HEK293 (cell line): ENCODE measurements around the gene RABAC1.

Experiments
- CTCF ChIA-PET: fragments of 350-600 bp; formaldehyde crosslinking; extraction: SDS; loops from one replicate; lab custom pipeline; 2021; ENCODE audit warnings: antibody characterized with exemption; lab: Yijun Ruan, JAX
- POLR2A ChIA-PET: fragments of 300-600 bp; formaldehyde crosslinking; extraction: SDS; loops from one replicate; lab custom pipeline; 2020; ENCODE audit warnings: antibody characterized with exemption, inconsistent platforms; lab: Yijun Ruan, JAX
- H3K27ac ChIP-seq: fragments of 200-500 bp; sonication (Bioruptor generic); 2 replicates; pipeline ENCODE4 v1.5.1; 2014; ENCODE audit warnings: low read depth, low read length, control low read depth, inconsistent platforms; ENCODE audit errors: extremely low read depth
- H3K36me3 ChIP-seq, 2 experiments: fragments of 200-500 bp in 1 of 2; sonication (Bioruptor generic) in 1 of 2; 1 replicate in 1 of 2; 2 replicates in 1 of 2; pipeline ENCODE4 v1.5.1; 2014 to 2017; ENCODE audit warnings: inconsistent platforms in 2 of 2, low read length in 2 of 2; ENCODE audit not compliant: control insufficient read depth in 2 of 2, insufficient read depth in 1 of 2
- H3K4me1 ChIP-seq: fragments of 200-500 bp; sonication (Bioruptor generic); 2 replicates; pipeline ENCODE4 v1.5.1; 2014; ENCODE audit warnings: mild to moderate bottlenecking, low read length, inconsistent platforms; ENCODE audit not compliant: control insufficient read depth, insufficient read depth
- H3K4me3 ChIP-seq: 2 replicates; pipeline ENCODE4 v1.5.1; 2011; ENCODE audit warnings: low read depth, mild to moderate bottlenecking, control low read depth, low read length, moderate library complexity
- H3K9me3 ChIP-seq: fragments of 200-500 bp; sonication (Bioruptor generic); 2 replicates; pipeline ENCODE4 v1.5.1; 2014; ENCODE audit warnings: low read depth, low read length, inconsistent platforms; ENCODE audit not compliant: control insufficient read depth, insufficient read depth
- ELK4 ChIP-seq: IDR thresholded peaks from 2 replicates; pipeline ENCODE4 v1.6.1; 2011; ENCODE audit warnings: mild to moderate bottlenecking, low read depth, low read length, borderline replicate concordance
- KLF7 ChIP-seq: fragments of 450-650 bp; formaldehyde crosslinking; IDR thresholded peaks from 2 replicates; pipeline ENCODE4 v1.5.1; 2016; ENCODE audit warnings: missing biosample characterization, missing genetic modification characterization, borderline replicate concordance
- PRDM1 ChIP-seq: fragments of 450-650 bp; formaldehyde crosslinking; IDR thresholded peaks from 2 replicates; pipeline ENCODE4; 2016; ENCODE audit warnings: missing biosample characterization, missing genetic modification characterization
- PRDM4 ChIP-seq: fragments of 450-650 bp; formaldehyde crosslinking; IDR thresholded peaks from 2 replicates; pipeline ENCODE4 v1.5.1; 2017; ENCODE audit warnings: missing biosample characterization, missing genetic modification characterization
- SP2 ChIP-seq: fragments of 450-650 bp; formaldehyde crosslinking; IDR thresholded peaks from 2 replicates; pipeline ENCODE4 v1.5.1; 2016; ENCODE audit warnings: missing biosample characterization, missing genetic modification characterization
- ZFHX2 ChIP-seq: fragments of 450-650 bp; formaldehyde crosslinking; conservative IDR thresholded peaks from 2 replicates; pipeline ENCODE4 v1.5.1; 2016; ENCODE audit warnings: missing biosample characterization, missing genetic modification characterization
- ZNF148 ChIP-seq: fragments of 450-650 bp; formaldehyde crosslinking; IDR thresholded peaks from 2 replicates; pipeline ENCODE4 v1.5.0; 2017; ENCODE audit warnings: missing biosample characterization, missing genetic modification characterization, borderline replicate concordance
- ZNF157 ChIP-seq: fragments of 450-650 bp; formaldehyde crosslinking; IDR thresholded peaks from 2 replicates; pipeline ENCODE4 v1.5.1; 2016; ENCODE audit warnings: missing biosample characterization, missing genetic modification characterization
- ZNF274 ChIP-seq, 2 experiments: fragments of 200-500 bp in 1 of 2; fragments of 450-650 bp in 1 of 2; sonication (Bioruptor generic) in 1 of 2; formaldehyde crosslinking in 1 of 2; IDR thresholded peaks; 2 replicates each; pipeline versions ENCODE4 v1.5.1 to v1.6.1; 2014 to 2016; ENCODE audit warnings: borderline replicate concordance in 1 of 2, inconsistent platforms in 1 of 2, low read length in 1 of 2, missing biosample characterization in 1 of 2, missing genetic modification characterization in 1 of 2
- ZNF354C ChIP-seq: fragments of 450-650 bp; formaldehyde crosslinking; IDR thresholded peaks from 2 replicates; pipeline ENCODE4 v1.5.1; 2016; ENCODE audit warnings: missing biosample characterization, missing genetic modification characterization, low read depth, borderline replicate concordance
- ZNF398 ChIP-seq: fragments of 450-650 bp; formaldehyde crosslinking; IDR thresholded peaks from 2 replicates; pipeline ENCODE4 v1.5.1; 2017; ENCODE audit warnings: missing biosample characterization, missing genetic modification characterization
- ZNF596 ChIP-seq: fragments of 450-650 bp; IDR thresholded peaks from 2 replicates; pipeline ENCODE4 v1.5.0; 2018; ENCODE audit warnings: missing biosample characterization, mild to moderate bottlenecking, missing genetic modification characterization, moderate library complexity
- TF ChIP-seq, protein P1 (sequence below): fragments of 450-650 bp; formaldehyde crosslinking; optimal IDR thresholded peaks from 2 replicates; pipeline ENCODE3; 2016; ENCODE audit warnings: missing biosample characterization, mild to moderate bottlenecking, missing genetic modification characterization
- TF ChIP-seq, protein P2 (sequence below): fragments of 450-650 bp; IDR thresholded peaks from 2 replicates; pipeline ENCODE4 v1.5.1; 2018; ENCODE audit warnings: missing biosample characterization, missing genetic modification characterization
- TF ChIP-seq, protein P3 (sequence below): fragments of 450-650 bp; formaldehyde crosslinking; IDR thresholded peaks from 2 replicates; pipeline ENCODE4 v1.5.1; 2016; ENCODE audit warnings: missing biosample characterization, missing genetic modification characterization
- TF ChIP-seq, protein P4 (sequence below): fragments of 450-650 bp; formaldehyde crosslinking; IDR thresholded peaks from 2 replicates; pipeline ENCODE4 v1.5.1; 2016; ENCODE audit warnings: missing biosample characterization, missing genetic modification characterization

Gene RABAC1

GRCh38 chr19:41997121-41997850 is 38.2 kb upstream of the RABAC1 start:
- H3K27ac ChIP-seq = no peak overlapping the region
- H3K4me3 ChIP-seq = no peak overlapping the region
- ChIA-PET CTCF (interaction anchor here (0.6 to 2.5 kb wide), 11 partner anchors 8 to 290 kb away, joined by 3 to 23 read pairs (median 4); no protein-coding TSS in a partner anchor), POLR2A (interaction anchor here (0.5 to 0.9 kb wide), 3 partner anchors 26 to 179 kb away, joined by 3 read pairs; partner anchors contain the start of gene ZNF574)
- no peaks in the 10 kb centered on the region for H3K9me3 ChIP-seq
- H3K36me3 ChIP-seq = no peaks in the 10 kb centered on the region
- peaks cover 9% of the 10 kb centered on the region for H3K4me1 ChIP-seq
- TF ChIP-seq ZNF274 (IDR thresholded peaks at IDR 0.05; ENCODE audit: low read length) (no peak), ZNF274 (tag by site-specific recombination; IDR thresholded peaks at IDR 0.05; ENCODE audit: borderline replicate concordance) (no peak), ZNF157 (tag by site-specific recombination) (no peak), PRDM1 (tag by site-specific recombination) (peak; percentile 87), KLF7 (tag by site-specific recombination) (peak; percentile 64), ZNF148 (no peak), ELK4 (no peak), ZNF398 (tag by site-specific recombination) (peak; percentile 85), PRDM4 (tag by site-specific recombination) (0 out of 2 replicates have a peak, but pooled peaks have one; percentile 8), ZFHX2 (tag by site-specific recombination) (peak; percentile 80), ZNF596 (tag by site-specific recombination) (peak; percentile 76), ZNF354C (tag by site-specific recombination) (no peak), SP2 (tag by site-specific recombination) (peak; percentile 55)
- TF ChIP-seq, protein P1, sequence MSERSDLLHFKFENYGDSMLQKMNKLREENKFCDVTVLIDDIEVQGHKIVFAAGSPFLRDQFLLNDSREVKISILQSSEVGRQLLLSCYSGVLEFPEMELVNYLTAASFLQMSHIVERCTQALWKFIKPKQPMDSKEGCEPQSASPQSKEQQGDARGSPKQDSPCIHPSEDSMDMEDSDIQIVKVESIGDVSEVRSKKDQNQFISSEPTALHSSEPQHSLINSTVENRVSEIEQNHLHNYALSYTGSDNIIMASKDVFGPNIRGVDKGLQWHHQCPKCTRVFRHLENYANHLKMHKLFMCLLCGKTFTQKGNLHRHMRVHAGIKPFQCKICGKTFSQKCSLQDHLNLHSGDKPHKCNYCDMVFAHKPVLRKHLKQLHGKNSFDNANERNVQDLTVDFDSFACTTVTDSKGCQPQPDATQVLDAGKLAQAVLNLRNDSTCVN (tag by site-specific recombination) = peak; percentile 55
- TF ChIP-seq, protein P2, sequence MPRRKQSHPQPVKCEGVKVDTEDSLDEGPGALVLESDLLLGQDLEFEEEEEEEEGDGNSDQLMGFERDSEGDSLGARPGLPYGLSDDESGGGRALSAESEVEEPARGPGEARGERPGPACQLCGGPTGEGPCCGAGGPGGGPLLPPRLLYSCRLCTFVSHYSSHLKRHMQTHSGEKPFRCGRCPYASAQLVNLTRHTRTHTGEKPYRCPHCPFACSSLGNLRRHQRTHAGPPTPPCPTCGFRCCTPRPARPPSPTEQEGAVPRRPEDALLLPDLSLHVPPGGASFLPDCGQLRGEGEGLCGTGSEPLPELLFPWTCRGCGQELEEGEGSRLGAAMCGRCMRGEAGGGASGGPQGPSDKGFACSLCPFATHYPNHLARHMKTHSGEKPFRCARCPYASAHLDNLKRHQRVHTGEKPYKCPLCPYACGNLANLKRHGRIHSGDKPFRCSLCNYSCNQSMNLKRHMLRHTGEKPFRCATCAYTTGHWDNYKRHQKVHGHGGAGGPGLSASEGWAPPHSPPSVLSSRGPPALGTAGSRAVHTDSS (tag by site-specific recombination) = no peak
- TF ChIP-seq, protein P3, sequence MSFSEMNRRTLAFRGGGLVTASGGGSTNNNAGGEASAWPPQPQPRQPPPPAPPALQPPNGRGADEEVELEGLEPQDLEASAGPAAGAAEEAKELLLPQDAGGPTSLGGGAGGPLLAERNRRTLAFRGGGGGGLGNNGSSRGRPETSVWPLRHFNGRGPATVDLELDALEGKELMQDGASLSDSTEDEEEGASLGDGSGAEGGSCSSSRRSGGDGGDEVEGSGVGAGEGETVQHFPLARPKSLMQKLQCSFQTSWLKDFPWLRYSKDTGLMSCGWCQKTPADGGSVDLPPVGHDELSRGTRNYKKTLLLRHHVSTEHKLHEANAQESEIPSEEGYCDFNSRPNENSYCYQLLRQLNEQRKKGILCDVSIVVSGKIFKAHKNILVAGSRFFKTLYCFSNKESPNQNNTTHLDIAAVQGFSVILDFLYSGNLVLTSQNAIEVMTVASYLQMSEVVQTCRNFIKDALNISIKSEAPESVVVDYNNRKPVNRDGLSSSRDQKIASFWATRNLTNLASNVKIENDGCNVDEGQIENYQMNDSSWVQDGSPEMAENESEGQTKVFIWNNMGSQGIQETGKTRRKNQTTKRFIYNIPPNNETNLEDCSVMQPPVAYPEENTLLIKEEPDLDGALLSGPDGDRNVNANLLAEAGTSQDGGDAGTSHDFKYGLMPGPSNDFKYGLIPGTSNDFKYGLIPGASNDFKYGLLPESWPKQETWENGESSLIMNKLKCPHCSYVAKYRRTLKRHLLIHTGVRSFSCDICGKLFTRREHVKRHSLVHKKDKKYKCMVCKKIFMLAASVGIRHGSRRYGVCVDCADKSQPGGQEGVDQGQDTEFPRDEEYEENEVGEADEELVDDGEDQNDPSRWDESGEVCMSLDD = peak; percentile 16; the same call in 1 of the 2 replicates
- TF ChIP-seq, protein P4, sequence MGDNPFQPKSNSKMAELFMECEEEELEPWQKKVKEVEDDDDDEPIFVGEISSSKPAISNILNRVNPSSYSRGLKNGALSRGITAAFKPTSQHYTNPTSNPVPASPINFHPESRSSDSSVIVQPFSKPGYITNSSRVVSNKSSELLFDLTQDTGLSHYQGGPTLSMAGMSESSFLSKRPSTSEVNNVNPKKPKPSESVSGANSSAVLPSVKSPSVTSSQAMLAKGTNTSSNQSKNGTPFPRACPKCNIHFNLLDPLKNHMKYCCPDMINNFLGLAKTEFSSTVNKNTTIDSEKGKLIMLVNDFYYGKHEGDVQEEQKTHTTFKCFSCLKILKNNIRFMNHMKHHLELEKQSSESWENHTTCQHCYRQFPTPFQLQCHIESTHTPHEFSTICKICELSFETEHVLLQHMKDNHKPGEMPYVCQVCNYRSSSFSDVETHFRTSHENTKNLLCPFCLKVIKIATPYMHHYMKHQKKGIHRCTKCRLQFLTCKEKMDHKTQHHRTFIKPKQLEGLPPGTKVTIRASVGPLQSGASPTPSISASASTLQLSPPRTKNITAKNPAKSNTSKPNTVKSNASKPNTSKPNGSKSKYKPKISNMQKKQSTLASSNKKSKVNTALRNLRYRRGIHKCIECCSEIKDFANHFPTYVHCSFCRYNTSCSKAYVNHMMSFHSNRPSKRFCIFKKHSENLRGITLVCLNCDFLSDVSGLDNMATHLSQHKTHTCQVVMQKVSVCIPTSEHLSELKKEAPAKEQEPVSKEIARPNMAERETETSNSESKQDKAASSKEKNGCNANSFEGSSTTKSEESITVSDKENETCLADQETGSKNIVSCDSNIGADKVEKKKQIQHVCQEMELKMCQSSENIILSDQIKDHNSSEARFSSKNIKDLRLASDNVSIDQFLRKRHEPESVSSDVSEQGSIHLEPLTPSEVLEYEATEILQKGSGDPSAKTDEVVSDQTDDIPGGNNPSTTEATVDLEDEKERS (tag by site-specific recombination) = no peak
